Suppressor macrophage (primary cell): ENCODE results near the gene PEX11G.

Experiments used
- DNase-seq, 4 experiments: peaks; one replicate each; pipeline ENCODE4 v3.0.0-alpha.2; 2020 to 2022

Gene PEX11G

GRCh38 chr19:7521551-7522071 lies 32.8 kb upstream of the PEX11G start:
- DNase-seq: no peak

GRCh38 chr19:7520131-7521051 lies 31.6 kb upstream of the PEX11G start:
- no peak for DNase-seq

GRCh38 chr19:7519361-7520130 lies 30.7 kb upstream of the PEX11G start:
- peak in 1 of 4 experiments; percentile 1 for DNase-seq

- DNase-seq: no peak
These were observed 28.0 kb upstream of the PEX11G start for GRCh38 chr19:7516878-7517277.

GRCh38 chr19:7516333-7516732 lies 27.5 kb upstream of the PEX11G start:
- peak in 1 of 4 experiments; percentile 9 for DNase-seq

GRCh38 chr19:7515645-7516151 lies 26.9 kb upstream of the PEX11G start, which contains the start of gene ZNF358:
TSS of gene ZNF358 (plus strand) at chr19:7516103. CDS start at chr19:7519243, 3,140 bp downstream.
- peak; percentile 58 to 84 (median 70) for DNase-seq

- no peak for DNase-seq
These were observed 26.3 kb upstream of the PEX11G start for GRCh38 chr19:7515110-7515644.

- DNase-seq: no peak
These were observed 25.2 kb upstream of the PEX11G start for GRCh38 chr19:7513809-7514642.

- no peak for DNase-seq
These were observed 23.6 kb upstream of the PEX11G start for GRCh38 chr19:7512400-7512851.

GRCh38 chr19:7509625-7510024 lies 20.8 kb upstream of the PEX11G start:
- DNase-seq: peak in 3 of 4 experiments; percentile 36 to 65 (median 65)

- peak; percentile 70 to 79 (median 75) for DNase-seq
These were observed 19.0 kb upstream of the PEX11G start for GRCh38 chr19:7507884-7508283.

GRCh38 chr19:7506385-7507328 lies 17.8 kb upstream of the PEX11G start:
- DNase-seq: peak; percentile 86 to 91 (median 87)

GRCh38 chr19:7505682-7506384 lies 17.0 kb upstream of the PEX11G start:
- peak in 2 of 4 experiments; percentile 49 to 63 for DNase-seq

- DNase-seq: no peak
These were observed 16.4 kb upstream of the PEX11G start for GRCh38 chr19:7505288-7505681.

- DNase-seq: peak in 1 of 4 experiments; percentile 2
These were observed 15.8 kb upstream of the PEX11G start for GRCh38 chr19:7504684-7505083.

- DNase-seq: no peak
These were observed 13.7 kb upstream of the PEX11G start for GRCh38 chr19:7502552-7502951.

GRCh38 chr19:7500811-7501450 lies 12.1 kb upstream of the PEX11G start:
- peak; percentile 40 to 73 (median 54) for DNase-seq

- peak; percentile 45 to 62 (median 51) for DNase-seq
These were observed 8.5 kb upstream of the PEX11G start for GRCh38 chr19:7497292-7497691.
